ENCODE data around the gene OSBPL5.

- TF ChIP-seq POLR2A (IDR thresholded peaks at IDR 0.05) = no peak
- no peak for TF ChIP-seq CTCF (IDR thresholded peaks at IDR 0.05)
Observed at GRCh38 chr11:3149852-3150188, 15.3 kb downstream of the OSBPL5 start.

Data from uterus (tissue), 2 donors.